Measurements from ENCODE around the gene ZDHHC7. TPM values are rescaled to one million over a fixed set of nuclear protein-coding genes. Genes with fewer than 3 reads are reported as not detected.

ZDHHC7 gene
- total RNA-seq, 2 experiments from 2014 or later = 20.7 to 23.6 TPM

GRCh38 chr16:85047867-85048455 is 36.6 kb upstream of the ZDHHC7 start:
- Mint-ChIP-seq H3K27ac (no peak overlapping the region), H3K4me1 (ENCODE audit: low read depth) (peaks cover 22% of the 10 kb centered on the region)
- POLR2A ChIA-PET = interaction anchor here (0.6 to 1.1 kb wide), 2 partner anchors 7 to 42 kb away, joined by 3 to 4 read pairs; no protein-coding TSS in a partner anchor

GRCh38 chr16:85046931-85047866 is 35.9 kb upstream of the ZDHHC7 start:
- TF ChIP-seq CTCF (IDR thresholded peaks at IDR 0.05) = no peak
- Mint-ChIP-seq H3K4me3 (peak overlapping the region; percentile 27), H3K9me3 (no peaks in the 10 kb centered on the region), H3K4me1 (ENCODE audit: low read depth) (peaks cover 20% of the 10 kb centered on the region), H3K36me3 (ENCODE audit: low read depth) (no peaks in the 10 kb centered on the region), H3K27me3 (no peaks in the 10 kb centered on the region), H3K27ac (peak overlapping the region; percentile 64)
- ATAC-seq = peak; percentile 71
- CTCF ChIA-PET = interaction anchor here (0.9 to 2.3 kb wide), 4 partner anchors 9 to 198 kb away, joined by 3 to 8 read pairs (median 5); no protein-coding TSS in a partner anchor
- POLR2A ChIA-PET = interaction anchor here (0.6 to 1.4 kb wide), 6 partner anchors 8 to 41 kb away, joined by 3 to 4 read pairs (median 3); no protein-coding TSS in a partner anchor
- DNase-seq = peak; percentile 23
- intact Hi-C loops (cut with micrococcal nuclease) = no loop called here

More at GRCh38 chr16:85047867-85048455, 36.6 kb upstream of the ZDHHC7 start:
- Mint-ChIP-seq H3K36me3 (ENCODE audit: low read depth) (no peaks in the 10 kb centered on the region), H3K4me3 (no peak overlapping the region), H3K9me3 (no peaks in the 10 kb centered on the region), H3K27me3 (no peaks in the 10 kb centered on the region)
- intact Hi-C loops (cut with micrococcal nuclease) = no loop called here
- DNase-seq (no peak), ATAC-seq (no peak)
- TF ChIP-seq CTCF (IDR thresholded peaks at IDR 0.05) = no peak
- CTCF ChIA-PET = interaction anchor here (1.7 to 2.3 kb wide), 2 partner anchors 8 to 39 kb away, joined by 3 to 8 read pairs; no protein-coding TSS in a partner anchor

- no peak for TF ChIP-seq CTCF (IDR thresholded peaks at IDR 0.05)
- DNase-seq (no peak), ATAC-seq (no peak)
- ChIA-PET POLR2A (interaction anchor here (0.9 to 1.4 kb wide), 3 partner anchors 10 to 16 kb away, joined by 3 read pairs; no protein-coding TSS in a partner anchor), CTCF (interaction anchor here (0.9 to 2.3 kb wide), 4 partner anchors 10 to 199 kb away, joined by 3 to 8 read pairs (median 5); no protein-coding TSS in a partner anchor)
- no peak overlapping the region for H3K27ac Mint-ChIP-seq
- intact Hi-C loops (cut with micrococcal nuclease) = no loop called here
- H3K9me3 Mint-ChIP-seq = no peaks in the 10 kb centered on the region
- no peaks in the 10 kb centered on the region for H3K27me3 Mint-ChIP-seq
- H3K4me3 Mint-ChIP-seq = no peak overlapping the region
- peaks cover 20% of the 10 kb centered on the region for H3K4me1 Mint-ChIP-seq (ENCODE audit: low read depth)
- no peaks in the 10 kb centered on the region for H3K36me3 Mint-ChIP-seq (ENCODE audit: low read depth)
Measured at GRCh38 chr16:85046472-85046916, 35.2 kb upstream of the ZDHHC7 start.

- POLR2A ChIA-PET = interaction anchor here (1.4 kb wide), 1 partner anchor 16 kb away, joined by 3 read pairs; no protein-coding TSS in a partner anchor
- CTCF ChIA-PET = interaction anchor here (1.2 to 2.3 kb wide), 2 partner anchors 10 to 199 kb away, joined by 3 to 8 read pairs; no protein-coding TSS in a partner anchor
- no peaks in the 10 kb centered on the region for H3K36me3 Mint-ChIP-seq (ENCODE audit: low read depth)
- H3K4me1 Mint-ChIP-seq (ENCODE audit: low read depth) = peaks cover 20% of the 10 kb centered on the region
- no peaks in the 10 kb centered on the region for H3K9me3 Mint-ChIP-seq
- no peak overlapping the region for H3K27ac Mint-ChIP-seq
- H3K27me3 Mint-ChIP-seq = no peaks in the 10 kb centered on the region
- ATAC-seq = no peak
- intact Hi-C loops (cut with micrococcal nuclease) = no loop called here
- no peak for DNase-seq
- no peak for TF ChIP-seq CTCF (IDR thresholded peaks at IDR 0.05)
- no peak overlapping the region for H3K4me3 Mint-ChIP-seq
Measured at GRCh38 chr16:85045641-85046471, 34.5 kb upstream of the ZDHHC7 start.

Measured in activated CD8-positive, alpha-beta T cell treated with anti-CD3 and anti-CD28 coated beads for 36 hours (primary cell).